A549 (cell line): ENCODE results near the gene CLIP2.

ENCODE experiments used
- CBX2 ChIP-seq: fragments of 200-600 bp; sonication (generic); IDR thresholded peaks from 2 replicates; pipeline ENCODE4 v1.6.1; 2016; ENCODE audit warnings: low read depth, mild to moderate bottlenecking, borderline replicate concordance
- CEBPB ChIP-seq, 2 experiments: fragments of >200 bp in 1 of 2; sonication (Bioruptor Twin) in 1 of 2; formaldehyde crosslinking in 1 of 2; IDR thresholded peaks; 2 replicates each; pipeline ENCODE4 v1.6.1; 2012 to 2016
- EHMT2 ChIP-seq: fragments of 200-600 bp; sonication (generic); IDR thresholded peaks from 2 replicates; pipeline ENCODE4 v1.6.1; 2016; ENCODE audit warnings: antibody characterized with exemption, low read depth, mild to moderate bottlenecking, moderate library complexity
- JUN ChIP-seq, 2 experiments: fragments of >200 bp; sonication (Bioruptor Twin); formaldehyde crosslinking; IDR thresholded peaks; 2 replicates in 1 of 2; 3 replicates in 1 of 2; pipeline ENCODE4 v1.6.1; 2016 to 2017
- MAFK ChIP-seq: fragments of 450-650 bp; IDR thresholded peaks from 2 replicates; pipeline ENCODE4 v1.6.1; 2014; ENCODE audit not compliant: partially characterized antibody
- POLR2A ChIP-seq: IDR thresholded peaks from 2 replicates; pipeline ENCODE4 v1.6.1; 2012; ENCODE audit warnings: mild to moderate bottlenecking, low read length
- TF ChIP-seq, protein P1 (sequence below): fragments of >200 bp; sonication (Bioruptor Twin); formaldehyde crosslinking; IDR thresholded peaks from 3 replicates; pipeline ENCODE4 v1.5.1; 2016

DNA sequence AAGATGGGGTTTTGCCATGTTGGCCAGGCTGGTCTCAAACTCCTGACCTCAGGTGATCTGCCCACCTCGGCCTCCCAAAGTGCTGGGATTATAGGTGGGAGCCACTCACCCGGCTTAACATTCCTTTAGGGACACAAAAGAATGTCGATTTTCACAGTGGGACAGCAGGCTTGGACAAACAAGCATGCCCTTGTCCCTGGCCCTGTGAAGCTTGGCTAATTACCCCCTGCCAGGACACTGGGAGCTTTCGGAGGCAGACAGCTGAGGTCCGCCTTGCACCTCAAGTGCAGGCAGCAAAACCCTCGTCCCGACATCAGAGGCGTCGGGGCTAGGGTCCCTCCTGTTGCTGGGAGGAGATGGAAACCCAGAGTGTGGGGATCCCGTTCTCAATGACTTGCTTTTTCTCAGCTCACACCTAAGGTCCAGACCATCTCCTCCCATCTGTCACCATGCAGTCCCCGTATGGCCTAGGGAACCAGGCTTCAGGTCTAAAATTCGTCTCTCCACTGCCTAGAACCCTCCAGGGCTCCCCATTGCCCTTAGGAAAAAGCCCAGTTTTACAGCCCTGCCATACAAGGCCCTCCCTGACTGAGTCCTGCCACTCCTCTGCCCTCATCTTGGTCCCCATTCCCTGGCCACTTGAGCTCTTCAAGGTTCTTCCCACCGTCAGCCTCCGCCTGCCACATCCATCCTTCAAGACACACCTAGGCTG lies 6.3 kb upstream of the CLIP2 start:
- no peak for TF ChIP-seq POLR2A
- TF ChIP-seq CEBPB (IDR thresholded peaks at IDR 0.05) = no peak
- TF ChIP-seq, protein P1, sequence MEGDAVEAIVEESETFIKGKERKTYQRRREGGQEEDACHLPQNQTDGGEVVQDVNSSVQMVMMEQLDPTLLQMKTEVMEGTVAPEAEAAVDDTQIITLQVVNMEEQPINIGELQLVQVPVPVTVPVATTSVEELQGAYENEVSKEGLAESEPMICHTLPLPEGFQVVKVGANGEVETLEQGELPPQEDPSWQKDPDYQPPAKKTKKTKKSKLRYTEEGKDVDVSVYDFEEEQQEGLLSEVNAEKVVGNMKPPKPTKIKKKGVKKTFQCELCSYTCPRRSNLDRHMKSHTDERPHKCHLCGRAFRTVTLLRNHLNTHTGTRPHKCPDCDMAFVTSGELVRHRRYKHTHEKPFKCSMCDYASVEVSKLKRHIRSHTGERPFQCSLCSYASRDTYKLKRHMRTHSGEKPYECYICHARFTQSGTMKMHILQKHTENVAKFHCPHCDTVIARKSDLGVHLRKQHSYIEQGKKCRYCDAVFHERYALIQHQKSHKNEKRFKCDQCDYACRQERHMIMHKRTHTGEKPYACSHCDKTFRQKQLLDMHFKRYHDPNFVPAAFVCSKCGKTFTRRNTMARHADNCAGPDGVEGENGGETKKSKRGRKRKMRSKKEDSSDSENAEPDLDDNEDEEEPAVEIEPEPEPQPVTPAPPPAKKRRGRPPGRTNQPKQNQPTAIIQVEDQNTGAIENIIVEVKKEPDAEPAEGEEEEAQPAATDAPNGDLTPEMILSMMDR = no peak
- no peak for TF ChIP-seq CBX2
- TF ChIP-seq JUN (IDR thresholded peaks at IDR 0.05) = no peak
- no peak for TF ChIP-seq EHMT2
- TF ChIP-seq MAFK = no peak
